Measurements from ENCODE around the gene CFB. TPM values are rescaled to one million over a fixed set of nuclear protein-coding genes. Genes with fewer than 3 reads are reported as not detected.

CFB gene
- total and polyA plus RNA-seq, 2 of the 13 experiments (the other 11 are each of a cell fraction or from before 2014, with no cell fraction given) = 171 to 513 TPM

GRCh38 chr6:31971993-31972708, 26.3 kb downstream of the CFB start, which contains the start of gene DXO (continued):
- TF ChIP-seq ZNF337 (CRISPR knock-in tag; IDR thresholded peaks at IDR 0.05; ENCODE audit: borderline replicate concordance, low read depth) = 0 out of 2 replicates have a peak, but pooled peaks have one; percentile 3
- peak; percentile 96 for TF ChIP-seq KDM4B (CRISPR knock-in tag; IDR thresholded peaks at IDR 0.05)
- TF ChIP-seq ZNF282 (IDR thresholded peaks at IDR 0.05; ENCODE audit: partially characterized antibody) = no peak
- peak; percentile 75 for TF ChIP-seq ZNF792 (CRISPR knock-in tag; IDR thresholded peaks at IDR 0.05)
- peak; percentile 94 for TF ChIP-seq KDM5B (CRISPR knock-in tag; IDR thresholded peaks at IDR 0.05; ENCODE audit: borderline replicate concordance)
- no peak for TF ChIP-seq NAIF1 (CRISPR knock-in tag; IDR thresholded peaks at IDR 0.05; ENCODE audit: borderline replicate concordance)
- TF ChIP-seq HOXA7 (CRISPR knock-in tag; IDR thresholded peaks at IDR 0.05) = no peak
- no peak for TF ChIP-seq RARA (CRISPR knock-in tag; IDR thresholded peaks at IDR 0.05)
- no peak for TF ChIP-seq ZNF326 (CRISPR knock-in tag; IDR thresholded peaks at IDR 0.05; ENCODE audit: borderline replicate concordance)
- TF ChIP-seq ZNF530 (CRISPR knock-in tag; IDR thresholded peaks at IDR 0.05; ENCODE audit: low read depth) = no peak
- TF ChIP-seq ZNF329 (CRISPR knock-in tag; IDR thresholded peaks at IDR 0.05; ENCODE audit: low read depth) = peak; percentile 75
- TF ChIP-seq, protein P1, sequence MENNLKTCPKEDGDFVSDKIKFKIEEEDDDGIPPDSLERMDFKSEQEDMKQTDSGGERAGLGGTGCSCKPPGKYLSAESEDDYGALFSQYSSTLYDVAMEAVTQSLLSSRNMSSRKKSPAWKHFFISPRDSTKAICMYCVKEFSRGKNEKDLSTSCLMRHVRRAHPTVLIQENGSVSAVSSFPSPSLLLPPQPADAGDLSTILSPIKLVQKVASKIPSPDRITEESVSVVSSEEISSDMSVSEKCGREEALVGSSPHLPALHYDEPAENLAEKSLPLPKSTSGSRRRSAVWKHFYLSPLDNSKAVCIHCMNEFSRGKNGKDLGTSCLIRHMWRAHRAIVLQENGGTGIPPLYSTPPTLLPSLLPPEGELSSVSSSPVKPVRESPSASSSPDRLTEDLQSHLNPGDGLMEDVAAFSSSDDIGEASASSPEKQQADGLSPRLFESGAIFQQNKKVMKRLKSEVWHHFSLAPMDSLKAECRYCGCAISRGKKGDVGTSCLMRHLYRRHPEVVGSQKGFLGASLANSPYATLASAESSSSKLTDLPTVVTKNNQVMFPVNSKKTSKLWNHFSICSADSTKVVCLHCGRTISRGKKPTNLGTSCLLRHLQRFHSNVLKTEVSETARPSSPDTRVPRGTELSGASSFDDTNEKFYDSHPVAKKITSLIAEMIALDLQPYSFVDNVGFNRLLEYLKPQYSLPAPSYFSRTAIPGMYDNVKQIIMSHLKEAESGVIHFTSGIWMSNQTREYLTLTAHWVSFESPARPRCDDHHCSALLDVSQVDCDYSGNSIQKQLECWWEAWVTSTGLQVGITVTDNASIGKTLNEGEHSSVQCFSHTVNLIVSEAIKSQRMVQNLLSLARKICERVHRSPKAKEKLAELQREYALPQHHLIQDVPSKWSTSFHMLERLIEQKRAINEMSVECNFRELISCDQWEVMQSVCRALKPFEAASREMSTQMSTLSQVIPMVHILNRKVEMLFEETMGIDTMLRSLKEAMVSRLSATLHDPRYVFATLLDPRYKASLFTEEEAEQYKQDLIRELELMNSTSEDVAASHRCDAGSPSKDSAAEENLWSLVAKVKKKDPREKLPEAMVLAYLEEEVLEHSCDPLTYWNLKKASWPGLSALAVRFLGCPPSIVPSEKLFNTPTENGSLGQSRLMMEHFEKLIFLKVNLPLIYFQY (CRISPR knock-in tag; IDR thresholded peaks at IDR 0.05; ENCODE audit: borderline replicate concordance) = peak; percentile 76
- TF ChIP-seq CAMTA2 (CRISPR knock-in tag; IDR thresholded peaks at IDR 0.05; ENCODE audit: borderline replicate concordance) = peak; percentile 80
- peak; percentile 66 for TF ChIP-seq ETV5 (CRISPR knock-in tag; IDR thresholded peaks at IDR 0.05; ENCODE audit: borderline replicate concordance)
- TF ChIP-seq SRF (IDR thresholded peaks at IDR 0.05; ENCODE audit: low read depth, low read length) = peak; percentile 61; the same call in 1 of the 2 replicates
- peak; percentile 46; the same call in 1 of the 2 replicates for TF ChIP-seq BCL6 (CRISPR knock-in tag; IDR thresholded peaks at IDR 0.05)
- TF ChIP-seq ZNF276 (CRISPR knock-in tag; IDR thresholded peaks at IDR 0.05; ENCODE audit: low read depth) = no peak; the same call in 1 of the 2 replicates
- peak; percentile 15 for TF ChIP-seq PTBP1 (IDR thresholded peaks at IDR 0.05; ENCODE audit: low read depth, low read length, poor library complexity, severe bottlenecking)
- peak; percentile 99 for TF ChIP-seq KDM2A (CRISPR knock-in tag; IDR thresholded peaks at IDR 0.05; ENCODE audit: borderline replicate concordance, low read depth)
- peak; percentile 93 for TF ChIP-seq LBX2 (CRISPR knock-in tag; IDR thresholded peaks at IDR 0.05; ENCODE audit: borderline replicate concordance)
- no peak for TF ChIP-seq ZNF546 (CRISPR knock-in tag; conservative IDR thresholded peaks at IDR 0.05)
- TF ChIP-seq POLR2A (IDR thresholded peaks at IDR 0.05; ENCODE audit: insufficient read depth in 1 of 2, low read depth in 2 of 2, low read length in 2 of 2) = peak; percentile 52 to 60; a peak in 3 of 4 replicates
- TF ChIP-seq TGIF2 (CRISPR knock-in tag; IDR thresholded peaks at IDR 0.05) = peak; percentile 95
- TF ChIP-seq THYN1 (CRISPR knock-in tag; IDR thresholded peaks at IDR 0.05; ENCODE audit: borderline replicate concordance, low read depth) = no peak
